Fibroblast of pulmonary artery (primary cell): Measurements from ENCODE around the gene CELSR2.

Experiments
- DNase-seq: peaks from one replicate; pipeline ENCODE4 v3.0.0-alpha.2; 2010; ENCODE audit warnings: low read depth
- H3K4me3 ChIP-seq: replicated peaks from 2 replicates; pipeline ENCODE4 v1.5.1; 2011; ENCODE audit warnings: low read depth, mild to moderate bottlenecking, control low read depth, low read length, moderate library complexity
- TF ChIP-seq, protein P1 (sequence below): IDR thresholded peaks from 2 replicates; pipeline ENCODE4 v1.5.1; 2011; ENCODE audit warnings: mild to moderate bottlenecking, control low read depth, low read length, inconsistent platforms; ENCODE audit errors: missing control alignments

The CELSR2 gene

DNA sequence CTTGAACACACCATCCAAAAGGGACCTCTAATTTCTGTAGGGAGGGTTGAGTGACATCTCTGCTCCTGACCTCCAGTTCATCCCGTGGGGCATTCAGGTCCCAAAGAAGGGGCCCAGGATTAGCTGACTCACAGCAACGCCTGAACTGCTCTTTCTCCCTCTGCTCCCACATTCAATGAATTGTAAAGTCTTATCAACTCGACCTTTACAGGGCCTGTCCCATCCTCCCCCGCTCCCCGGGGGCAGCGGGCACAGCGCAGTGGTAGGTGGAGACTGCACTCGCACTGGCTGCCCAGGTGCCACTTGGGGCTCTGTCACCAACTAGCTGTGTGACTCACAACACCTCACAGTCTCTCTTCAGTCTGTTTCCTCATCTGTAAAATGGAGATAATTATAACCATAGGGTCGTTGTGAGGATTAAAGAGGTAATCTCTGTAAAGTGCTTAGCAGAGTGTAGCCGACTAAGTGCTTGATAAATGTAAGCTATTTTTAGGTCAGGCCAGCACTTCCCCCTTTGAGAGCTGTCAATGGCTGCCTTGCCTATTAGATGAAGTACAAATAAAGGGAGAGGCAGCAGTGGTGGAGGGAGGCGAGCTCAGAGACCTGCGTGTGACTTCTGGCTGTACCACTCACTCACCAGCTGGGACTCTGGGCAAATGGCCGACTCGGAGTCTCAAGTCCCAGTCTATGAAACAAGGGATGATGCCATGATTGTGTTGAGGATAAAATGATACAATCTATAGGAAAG lies 58.1 kb downstream of the CELSR2 start:
- TF ChIP-seq, protein P1, sequence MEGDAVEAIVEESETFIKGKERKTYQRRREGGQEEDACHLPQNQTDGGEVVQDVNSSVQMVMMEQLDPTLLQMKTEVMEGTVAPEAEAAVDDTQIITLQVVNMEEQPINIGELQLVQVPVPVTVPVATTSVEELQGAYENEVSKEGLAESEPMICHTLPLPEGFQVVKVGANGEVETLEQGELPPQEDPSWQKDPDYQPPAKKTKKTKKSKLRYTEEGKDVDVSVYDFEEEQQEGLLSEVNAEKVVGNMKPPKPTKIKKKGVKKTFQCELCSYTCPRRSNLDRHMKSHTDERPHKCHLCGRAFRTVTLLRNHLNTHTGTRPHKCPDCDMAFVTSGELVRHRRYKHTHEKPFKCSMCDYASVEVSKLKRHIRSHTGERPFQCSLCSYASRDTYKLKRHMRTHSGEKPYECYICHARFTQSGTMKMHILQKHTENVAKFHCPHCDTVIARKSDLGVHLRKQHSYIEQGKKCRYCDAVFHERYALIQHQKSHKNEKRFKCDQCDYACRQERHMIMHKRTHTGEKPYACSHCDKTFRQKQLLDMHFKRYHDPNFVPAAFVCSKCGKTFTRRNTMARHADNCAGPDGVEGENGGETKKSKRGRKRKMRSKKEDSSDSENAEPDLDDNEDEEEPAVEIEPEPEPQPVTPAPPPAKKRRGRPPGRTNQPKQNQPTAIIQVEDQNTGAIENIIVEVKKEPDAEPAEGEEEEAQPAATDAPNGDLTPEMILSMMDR = no peak
- no peak for DNase-seq
- H3K4me3 ChIP-seq = no peak overlapping the region

DNA sequence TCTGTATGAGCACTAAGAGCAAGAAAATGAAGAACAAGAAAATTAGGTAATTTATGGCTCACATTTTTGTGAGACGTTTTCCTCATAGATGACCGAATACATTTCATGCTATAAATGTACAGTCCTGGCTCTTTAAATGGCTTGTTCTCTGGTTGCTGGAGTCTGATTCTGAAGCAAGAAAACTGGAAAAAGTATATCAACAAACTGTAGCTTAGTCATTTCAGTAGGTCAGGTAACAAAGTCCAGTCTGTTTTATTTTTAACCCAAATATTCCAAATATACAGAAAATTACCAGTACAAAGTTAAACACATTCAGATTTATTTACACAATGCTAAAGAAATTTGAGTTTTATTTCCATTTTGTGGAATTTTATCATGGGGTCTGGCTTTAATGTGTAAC lies 60.0 kb downstream of the CELSR2 start:
- no peak overlapping the region for H3K4me3 ChIP-seq
- no peak for DNase-seq
- TF ChIP-seq, protein P1 = no peak

GRCh38 chr1:109312246-109312645 lies 62.9 kb downstream of the CELSR2 start:
- no peak for DNase-seq
- TF ChIP-seq, protein P1 = no peak
- H3K4me3 ChIP-seq = no peak overlapping the region

DNA sequence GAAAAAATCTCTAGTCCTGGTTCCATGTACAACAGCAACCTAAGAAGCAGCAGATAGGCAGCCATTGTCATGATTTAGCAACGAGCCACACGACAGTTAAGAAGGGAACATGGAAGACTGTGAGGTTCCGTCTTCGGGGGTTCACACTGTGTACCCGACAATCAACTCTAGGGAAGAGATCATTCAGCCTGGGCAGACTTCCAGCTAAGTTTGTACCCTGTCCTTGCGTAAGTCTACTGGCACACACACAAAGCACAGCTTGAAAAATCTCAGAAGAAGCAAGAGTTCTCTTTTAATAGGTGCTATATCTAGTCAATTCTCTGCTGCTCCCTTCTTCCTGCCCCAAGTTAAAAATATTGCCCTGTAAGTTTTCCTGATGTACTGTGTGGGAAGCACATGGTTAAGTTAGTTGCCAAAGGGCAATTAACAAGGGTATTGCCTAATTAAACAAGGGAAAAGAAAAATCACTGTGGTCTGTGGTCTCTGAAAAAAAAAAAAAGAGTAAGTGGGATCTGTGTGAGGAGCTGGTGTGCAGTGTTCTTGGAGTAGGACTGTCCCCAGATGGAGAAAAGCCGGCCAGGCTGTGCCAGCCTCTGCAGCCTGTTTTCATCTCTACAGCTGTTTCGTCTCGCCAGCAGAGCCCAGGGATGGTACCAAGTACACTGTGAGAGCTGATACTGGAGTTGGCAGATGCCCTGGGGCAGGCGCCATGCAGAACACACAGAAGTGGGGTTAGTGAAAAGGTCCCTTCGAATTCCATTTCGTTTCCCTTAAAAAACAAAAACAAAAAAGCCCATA lies 63.8 kb downstream of the CELSR2 start:
- no peak overlapping the region for H3K4me3 ChIP-seq
- TF ChIP-seq, protein P1 = no peak
- peak; percentile 35 for DNase-seq

GRCh38 chr1:109314795-109315194 lies 65.5 kb downstream of the CELSR2 start:
- TF ChIP-seq, protein P1 = no peak
- H3K4me3 ChIP-seq = no peak overlapping the region
- DNase-seq = no peak

- H3K4me3 ChIP-seq = no peak overlapping the region
- no peak for DNase-seq
- TF ChIP-seq, protein P1 = no peak
Observed at GRCh38 chr1:109315288-109315687, 65.9 kb downstream of the CELSR2 start.
